GM12878 (cell line): ENCODE results near the gene CIB4. TPM values are rescaled to one million over a fixed set of nuclear protein-coding genes. Genes with fewer than 3 reads are reported as not detected.

ENCODE experiments used
- ATAC-seq: fragments of 200-7000 bp; cut with Tn5 transposase; 3 replicates; pipeline ENCODE4 v1.9.1; 2020; ENCODE audit warnings: mild to moderate bottlenecking, moderate library complexity
- BruUV-seq: library from RNA; stranded (reverse); fragments of 400-500 nt; replicated peaks from 2 replicates; lab custom pipeline; 2021; lab: Mats Ljungman, UMichigan
- CTCF ChIA-PET: fragments of 300-600 bp; sonication (Branson Sonifier 250); formaldehyde crosslinking; extraction: SDS; loops from one replicate; lab custom pipeline; 2021; ENCODE audit warnings: inconsistent platforms; lab: Yijun Ruan, JAX
- POLR2A ChIA-PET: fragments of 350-600 bp; formaldehyde crosslinking; extraction: SDS; loops from one replicate; lab custom pipeline; 2021; ENCODE audit warnings: inconsistent platforms; lab: Charles Lee
- RAD21 ChIA-PET: fragments of 300-600 bp; sonication (Branson Sonifier 250); formaldehyde crosslinking; loops from one replicate; lab custom pipeline; 2023; ENCODE audit warnings: antibody characterized with exemption; ENCODE audit not compliant: unreplicated experiment; lab: Charles Lee
- SMC1A ChIA-PET: fragments of 300-600 bp; sonication (Branson Sonifier 250); formaldehyde crosslinking; loops from one replicate; lab custom pipeline; 2023; ENCODE audit not compliant: unreplicated experiment, uncharacterized antibody; lab: Charles Lee
- DNase-seq: peaks from one replicate; pipeline ENCODE4 v3.0.0-alpha.2; 2011; ENCODE audit warnings: low read depth, low spot score
- FAIRE-seq: peaks from 3 replicates; lab custom pipeline; 2011; peaks lifted over from hg19 to GRCh38; lab: Jason Lieb, UNC
- H2AFZ ChIP-seq: 2 replicates; pipeline ENCODE4 v1.6.0; 2011; ENCODE audit warnings: low read depth, low read length, control low read depth; ENCODE audit not compliant: control insufficient read depth
- H3K27ac ChIP-seq: 2 replicates; pipeline ENCODE4 v1.5.1; 2011; ENCODE audit warnings: control low read depth; ENCODE audit not compliant: control insufficient read depth, insufficient read depth
- H3K27me3 ChIP-seq, 2 experiments: replicated peaks in 1 of 2; 2 replicates each; pipeline versions ENCODE4 v1.6.0 to v1.6.1; 2011; ENCODE audit warnings: low read length in 1 of 2; ENCODE audit not compliant: control insufficient read depth in 2 of 2, insufficient read depth in 2 of 2
- H3K36me3 ChIP-seq, 2 experiments: 2 replicates each; pipeline ENCODE4 v1.5.1; 2011; ENCODE audit warnings: low read length in 1 of 2; ENCODE audit not compliant: control insufficient read depth in 2 of 2, insufficient read depth in 2 of 2
- H3K4me1 ChIP-seq: 2 replicates; pipeline ENCODE4 v1.6.1; 2011; ENCODE audit warnings: mild to moderate bottlenecking, low read length, moderate library complexity, mixed read lengths; ENCODE audit not compliant: control insufficient read depth, insufficient read depth
- H3K4me2 ChIP-seq: 2 replicates; pipeline ENCODE4 v1.6.0; 2011; ENCODE audit warnings: control low read depth; ENCODE audit not compliant: control insufficient read depth, insufficient read depth
- H3K4me3 ChIP-seq: fragments of 200-600 bp; sonication (generic); 2 replicates; pipeline ENCODE4 v1.5.1; 2016
- H3K79me2 ChIP-seq: 2 replicates; pipeline ENCODE4 v1.6.0; 2011; ENCODE audit warnings: low read length; ENCODE audit not compliant: control insufficient read depth, insufficient read depth
- H3K9ac ChIP-seq: 2 replicates; pipeline ENCODE4 v1.8.0; 2011; ENCODE audit warnings: low read length, control low read depth, mixed read lengths; ENCODE audit not compliant: control insufficient read depth, insufficient read depth
- H3K9me3 ChIP-seq: replicated peaks from 3 replicates; pipeline ENCODE4 v1.5.1; 2011; ENCODE audit warnings: mild to moderate bottlenecking, low read length; ENCODE audit not compliant: control insufficient read depth, insufficient read depth
- H4K20me1 ChIP-seq: 2 replicates; pipeline ENCODE4 v1.6.0; 2011; ENCODE audit not compliant: control insufficient read depth, insufficient read depth
- BCL11A ChIP-seq: IDR thresholded peaks from 2 replicates; pipeline ENCODE4 v1.6.1; 2011; ENCODE audit warnings: low read depth, low read length
- CREM ChIP-seq: IDR thresholded peaks from 2 replicates; pipeline ENCODE4 v1.6.1; 2014; ENCODE audit warnings: antibody characterized with exemption, low read depth
- FOS ChIP-seq: IDR thresholded peaks from 3 replicates; pipeline ENCODE4 v1.6.1; 2011; ENCODE audit warnings: borderline replicate concordance; ENCODE audit not compliant: insufficient read length; ENCODE audit errors: extremely low read depth
- GABPA ChIP-seq: IDR thresholded peaks from 2 replicates; pipeline ENCODE4 v1.6.1; 2014; ENCODE audit warnings: antibody characterized with exemption, low read depth, mild to moderate bottlenecking, inconsistent platforms
- NFYB ChIP-seq: IDR thresholded peaks from 2 replicates; pipeline ENCODE4 v1.6.1; 2011; ENCODE audit warnings: low read depth, mild to moderate bottlenecking, low read length, improper control_type of control experiment, moderate library complexity; ENCODE audit not compliant: insufficient read depth
- PAX5 ChIP-seq: IDR thresholded peaks from 2 replicates; pipeline ENCODE4 v1.6.1; 2011; ENCODE audit warnings: low read depth, low read length, borderline replicate concordance
- POLR2AphosphoS2 ChIP-seq: IDR thresholded peaks from 2 replicates; pipeline ENCODE4 v1.6.1; 2011; ENCODE audit warnings: low read depth, mild to moderate bottlenecking, low read length, improper control_type of control experiment, moderate library complexity
- POU2F2 ChIP-seq: IDR thresholded peaks from 3 replicates; pipeline ENCODE4 v1.6.1; 2011; ENCODE audit warnings: low read depth, mild to moderate bottlenecking, low read length, borderline replicate concordance
- RBBP5 ChIP-seq: fragments of 200-600 bp; sonication (generic); conservative IDR thresholded peaks from 2 replicates; pipeline ENCODE4 v1.6.1; 2016
- SPI1 ChIP-seq: IDR thresholded peaks from 2 replicates; pipeline ENCODE4 v1.6.1; 2011; ENCODE audit warnings: low read depth, mild to moderate bottlenecking, low read length, moderate library complexity, borderline replicate concordance; ENCODE audit not compliant: insufficient read depth
- TBL1XR1 ChIP-seq: IDR thresholded peaks from 2 replicates; pipeline ENCODE4 v1.6.1; 2012; ENCODE audit warnings: low read depth, low read length, improper control_type of control experiment
- ZNF24 ChIP-seq: fragments of 450-650 bp; IDR thresholded peaks from 2 replicates; pipeline ENCODE4 v1.6.1; 2017; ENCODE audit warnings: antibody characterized with exemption, mild to moderate bottlenecking
- WGBS: methylation state at CpG from one replicate; pipeline ENCODE4 v1.1.6; 2016; ENCODE audit warnings: low lambda C conversion rate; ENCODE audit not compliant: insufficient replicate concordance, insufficient coverage; ENCODE audit errors: missing lambda C conversion rate; 5-methylcytosine and 5-hydroxymethylcytosine counted together
- in situ Hi-C: fragments of 300-500 bp; cut with MboI; formaldehyde crosslinking; loops from 9 replicates; pipeline ENCODE4 v1.14.3; 2018; ENCODE audit warnings: mixed read lengths
- intact Hi-C: fragments of 100-400 bp; cut with micrococcal nuclease; formaldehyde crosslinking; loops from one replicate; pipeline ENCODE4 v1.14.2; 2022; ENCODE audit not compliant: unreplicated experiment
- polyA plus RNA-seq, 11 experiments: library from polyadenylated mRNA; depleted of rRNA in 4 of 11; unstranded in 6 of 11; stranded (reverse) in 5 of 11; fragments of >200 nt; fragmentation: Nextera tagmentation in 4 of 11; fragmentation: Illumina TruSeq in 1 of 11; extraction: Ambion mirVana in 4 of 11; extraction: Trizol in 1 of 11; gene quantifications; 1 replicate in 1 of 11; 2 replicates in 10 of 11; pipeline versions ENCODE4 v1.2.1 to v1.2.3, GENCODE V29; 2011 to 2016; ENCODE audit warnings: inconsistent platforms in 2 of 11, missing spikeins in 2 of 11, low read depth in 1 of 11
- total RNA-seq, 4 experiments: library from RNA; depleted of rRNA in 3 of 4; stranded (reverse); fragments of >200 nt in 3 of 4; fragmentation: Illumina TruSeq in 1 of 4; extraction: Trizol in 1 of 4; gene quantifications; 2 replicates each; pipeline versions ENCODE4 v1.2.1 to v1.2.3, GENCODE V29; 2013 to 2021
- TF ChIP-seq, protein P1 (sequence below): fragments of 150-350 bp; IDR thresholded peaks from 2 replicates; pipeline ENCODE4 v1.6.1; 2016; ENCODE audit warnings: low read depth, low read length
- TF ChIP-seq, protein P2 (sequence below): IDR thresholded peaks from 2 replicates; pipeline ENCODE4 v1.6.1; 2011; ENCODE audit warnings: low read depth, low read length, improper control_type of control experiment, borderline replicate concordance
- TF ChIP-seq, protein P3 (sequence below): fragments of 450-650 bp; IDR thresholded peaks from 2 replicates; pipeline ENCODE4 v1.6.1; 2017; ENCODE audit warnings: mild to moderate bottlenecking, low read depth, inconsistent platforms; ENCODE audit not compliant: poor library complexity, severe bottlenecking

The CIB4 gene
- total and polyA plus RNA-seq, 10 of the 15 experiments (the other 5 are each of a cell fraction or from before 2014, with no cell fraction given), result not detected

DNA sequence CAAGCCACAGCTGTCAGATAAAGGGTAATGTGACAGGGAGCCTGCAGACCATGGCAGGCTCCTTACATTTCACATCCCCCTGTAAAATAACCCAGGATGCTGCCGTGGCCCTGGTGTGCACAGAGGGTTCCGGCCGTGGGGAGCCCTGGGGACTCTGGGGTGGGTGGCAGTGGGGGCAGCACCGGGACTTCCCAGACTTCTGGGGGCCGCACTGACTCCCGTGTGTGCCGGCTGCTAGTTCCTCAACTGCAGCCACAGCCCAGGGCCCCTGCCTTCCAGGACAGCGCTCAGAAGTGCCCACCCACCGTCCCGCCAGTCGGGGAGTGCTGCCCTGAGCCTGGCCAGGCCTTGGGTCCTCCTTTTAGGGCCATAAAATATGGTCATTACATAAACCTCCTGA is 56.5 kb downstream of the CIB4 start:
- no peak overlapping the region for H3K4me3 ChIP-seq
- ChIA-PET POLR2A (no interaction called here), RAD21 (no interaction called here), CTCF (no interaction called here), SMC1A (no interaction called here)
- no peaks in the 10 kb centered on the region for H3K79me2 ChIP-seq
- H2AFZ ChIP-seq, result no peak overlapping the region
- no peaks in the 10 kb centered on the region for H3K4me1 ChIP-seq
- no peaks in the 10 kb centered on the region for H4K20me1 ChIP-seq
- no peak for FAIRE-seq
- no peaks in the 10 kb centered on the region for H3K36me3 ChIP-seq
- ATAC-seq, result no peak
- TF ChIP-seq, protein P1, sequence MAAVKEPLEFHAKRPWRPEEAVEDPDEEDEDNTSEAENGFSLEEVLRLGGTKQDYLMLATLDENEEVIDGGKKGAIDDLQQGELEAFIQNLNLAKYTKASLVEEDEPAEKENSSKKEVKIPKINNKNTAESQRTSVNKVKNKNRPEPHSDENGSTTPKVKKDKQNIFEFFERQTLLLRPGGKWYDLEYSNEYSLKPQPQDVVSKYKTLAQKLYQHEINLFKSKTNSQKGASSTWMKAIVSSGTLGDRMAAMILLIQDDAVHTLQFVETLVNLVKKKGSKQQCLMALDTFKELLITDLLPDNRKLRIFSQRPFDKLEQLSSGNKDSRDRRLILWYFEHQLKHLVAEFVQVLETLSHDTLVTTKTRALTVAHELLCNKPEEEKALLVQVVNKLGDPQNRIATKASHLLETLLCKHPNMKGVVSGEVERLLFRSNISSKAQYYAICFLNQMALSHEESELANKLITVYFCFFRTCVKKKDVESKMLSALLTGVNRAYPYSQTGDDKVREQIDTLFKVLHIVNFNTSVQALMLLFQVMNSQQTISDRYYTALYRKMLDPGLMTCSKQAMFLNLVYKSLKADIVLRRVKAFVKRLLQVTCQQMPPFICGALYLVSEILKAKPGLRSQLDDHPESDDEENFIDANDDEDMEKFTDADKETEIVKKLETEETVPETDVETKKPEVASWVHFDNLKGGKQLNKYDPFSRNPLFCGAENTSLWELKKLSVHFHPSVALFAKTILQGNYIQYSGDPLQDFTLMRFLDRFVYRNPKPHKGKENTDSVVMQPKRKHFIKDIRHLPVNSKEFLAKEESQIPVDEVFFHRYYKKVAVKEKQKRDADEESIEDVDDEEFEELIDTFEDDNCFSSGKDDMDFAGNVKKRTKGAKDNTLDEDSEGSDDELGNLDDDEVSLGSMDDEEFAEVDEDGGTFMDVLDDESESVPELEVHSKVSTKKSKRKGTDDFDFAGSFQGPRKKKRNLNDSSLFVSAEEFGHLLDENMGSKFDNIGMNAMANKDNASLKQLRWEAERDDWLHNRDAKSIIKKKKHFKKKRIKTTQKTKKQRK, result no peak
- TF ChIP-seq PAX5 (no peak), NFYB (no peak), RBBP5 (no peak), TBL1XR1 (no peak), SPI1 (no peak), ZNF24 (no peak), CREM (no peak), POLR2AphosphoS2 (no peak), FOS (no peak), BCL11A (no peak), GABPA (no peak), POU2F2 (no peak)
- TF ChIP-seq, protein P2, sequence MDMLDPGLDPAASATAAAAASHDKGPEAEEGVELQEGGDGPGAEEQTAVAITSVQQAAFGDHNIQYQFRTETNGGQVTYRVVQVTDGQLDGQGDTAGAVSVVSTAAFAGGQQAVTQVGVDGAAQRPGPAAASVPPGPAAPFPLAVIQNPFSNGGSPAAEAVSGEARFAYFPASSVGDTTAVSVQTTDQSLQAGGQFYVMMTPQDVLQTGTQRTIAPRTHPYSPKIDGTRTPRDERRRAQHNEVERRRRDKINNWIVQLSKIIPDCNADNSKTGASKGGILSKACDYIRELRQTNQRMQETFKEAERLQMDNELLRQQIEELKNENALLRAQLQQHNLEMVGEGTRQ, result no peak
- TF ChIP-seq, protein P3, sequence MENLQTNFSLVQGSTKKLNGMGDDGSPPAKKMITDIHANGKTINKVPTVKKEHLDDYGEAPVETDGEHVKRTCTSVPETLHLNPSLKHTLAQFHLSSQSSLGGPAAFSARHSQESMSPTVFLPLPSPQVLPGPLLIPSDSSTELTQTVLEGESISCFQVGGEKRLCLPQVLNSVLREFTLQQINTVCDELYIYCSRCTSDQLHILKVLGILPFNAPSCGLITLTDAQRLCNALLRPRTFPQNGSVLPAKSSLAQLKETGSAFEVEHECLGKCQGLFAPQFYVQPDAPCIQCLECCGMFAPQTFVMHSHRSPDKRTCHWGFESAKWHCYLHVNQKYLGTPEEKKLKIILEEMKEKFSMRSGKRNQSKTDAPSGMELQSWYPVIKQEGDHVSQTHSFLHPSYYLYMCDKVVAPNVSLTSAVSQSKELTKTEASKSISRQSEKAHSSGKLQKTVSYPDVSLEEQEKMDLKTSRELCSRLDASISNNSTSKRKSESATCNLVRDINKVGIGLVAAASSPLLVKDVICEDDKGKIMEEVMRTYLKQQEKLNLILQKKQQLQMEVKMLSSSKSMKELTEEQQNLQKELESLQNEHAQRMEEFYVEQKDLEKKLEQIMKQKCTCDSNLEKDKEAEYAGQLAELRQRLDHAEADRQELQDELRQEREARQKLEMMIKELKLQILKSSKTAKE, result no peak
- no peaks in the 10 kb centered on the region for H3K9me3 ChIP-seq
- WGBS, result 15% methylated on average over 11 of the region's 11 CpGs
- H3K27ac ChIP-seq, result no peak overlapping the region
- no peak overlapping the region for H3K4me2 ChIP-seq
- in situ Hi-C loops (no loop called here), intact Hi-C loops (no loop called here)
- no peak overlapping the region for H3K9ac ChIP-seq
- peaks cover 5 to 7% of the 10 kb centered on the region in 2 experiments; a peak in 3 of 4 replicates for H3K27me3 ChIP-seq
- no TSS peak for BruUV-seq
- no peak for DNase-seq
